ENCODE measurements around the gene ATN1. TPM values are rescaled to one million over a fixed set of nuclear protein-coding genes. Genes with fewer than 3 reads are reported as not detected.

The ATN1 gene
- total and polyA plus RNA-seq, 9 of the 15 experiments (the other 6 are each of a cell fraction or from before 2014, with no cell fraction given) = 0.15 to 49.8 (median 2.7) TPM

GRCh38 chr12:6938353-6939190 lies 10.8 kb downstream of the ATN1 start (continued):
- TF ChIP-seq ZNF512 (tag; IDR thresholded peaks at IDR 0.05) (no peak), TCFL5 (CRISPR knock-in tag; conservative IDR thresholded peaks at IDR 0.05) (no peak), POLR2G (IDR thresholded peaks at IDR 0.05; ENCODE audit: low read depth, low read length) (peak; percentile 87), KAT8 (IDR thresholded peaks at IDR 0.05; ENCODE audit: low read depth) (no peak), ATF4 (CRISPR knock-in tag; IDR thresholded peaks at IDR 0.05) (peak; percentile 39; the same call in 1 of the 2 replicates), ATF1 (CRISPR knock-in tag; IDR thresholded peaks at IDR 0.05) (no peak), ATF1 (tag; IDR thresholded peaks at IDR 0.05) (no peak), RBM22 (IDR thresholded peaks at IDR 0.05; ENCODE audit: low read depth, low read length, poor library complexity, severe bottlenecking) (peak; percentile 70), ZNF197 (CRISPR knock-in tag; IDR thresholded peaks at IDR 0.05; ENCODE audit: low read depth) (no peak), RB1 (IDR thresholded peaks at IDR 0.05; ENCODE audit: low read depth) (no peak), ZNF133 (CRISPR knock-in tag; IDR thresholded peaks at IDR 0.05) (no peak), U2AF2 (optimal IDR thresholded peaks at IDR 0.05; ENCODE audit: low read depth, low read length) (no peak), RFX5 (IDR thresholded peaks at IDR 0.05; ENCODE audit: low read depth, low read length) (no peak), ZNF717 (CRISPR knock-in tag; IDR thresholded peaks at IDR 0.05) (no peak), ZBTB17 (CRISPR knock-in tag; IDR thresholded peaks at IDR 0.05) (no peak), PURB (CRISPR knock-in tag; IDR thresholded peaks at IDR 0.05; ENCODE audit: low read depth) (no peak), MNT (conservative IDR thresholded peaks at IDR 0.05) (no peak), THRA (IDR thresholded peaks at IDR 0.05) (no peak), FOXK2 (conservative IDR thresholded peaks at IDR 0.05 in 1 of 2, IDR thresholded peaks at IDR 0.05 in 1 of 2; ENCODE audit: low read depth in 2 of 2) (no peak), ZNF3 (CRISPR knock-in tag; IDR thresholded peaks at IDR 0.05) (no peak), CREB5 (CRISPR knock-in tag; IDR thresholded peaks at IDR 0.05) (no peak), BRCA1 (IDR thresholded peaks at IDR 0.05) (no peak), BRCA1 (CRISPR knock-in tag; IDR thresholded peaks at IDR 0.05) (no peak)

Measured in K562 (cell line).